ENCODE results near the gene IRF3.

IRF3 gene

GRCh38 chr19:49654581-49654980 is 11.1 kb downstream of the IRF3 start:
- H3K4me3 ChIP-seq (replicated peaks; ENCODE audit: low read depth, low read length), result no peak overlapping the region
- TF ChIP-seq CTCF (IDR thresholded peaks at IDR 0.05; ENCODE audit: low read length, missing control alignments), result no peak
- no peak for DNase-seq (ENCODE audit: low read depth)

GRCh38 chr19:49653466-49653806 is 12.2 kb downstream of the IRF3 start:
- no peak for TF ChIP-seq CTCF (IDR thresholded peaks at IDR 0.05; ENCODE audit: low read length, missing control alignments)
- no peak for DNase-seq (ENCODE audit: low read depth)
- no peak overlapping the region for H3K4me3 ChIP-seq (replicated peaks; ENCODE audit: low read depth, low read length)

- H3K4me3 ChIP-seq (replicated peaks; ENCODE audit: low read depth, low read length), result no peak overlapping the region
- TF ChIP-seq CTCF (IDR thresholded peaks at IDR 0.05; ENCODE audit: low read length, missing control alignments), result no peak
- no peak for DNase-seq (ENCODE audit: low read depth)
These were observed 12.8 kb downstream of the IRF3 start for GRCh38 chr19:49652551-49653465.

- no peak for DNase-seq (ENCODE audit: low read depth)
- no peak overlapping the region for H3K4me3 ChIP-seq (replicated peaks; ENCODE audit: low read depth, low read length)
- no peak for TF ChIP-seq CTCF (IDR thresholded peaks at IDR 0.05; ENCODE audit: low read length, missing control alignments)
These were observed 13.7 kb downstream of the IRF3 start for GRCh38 chr19:49651820-49652550.

GRCh38 chr19:49651029-49651819 is 14.4 kb downstream of the IRF3 start:
- no peak overlapping the region for H3K4me3 ChIP-seq (replicated peaks; ENCODE audit: low read depth, low read length)
- no peak for DNase-seq (ENCODE audit: low read depth)
- TF ChIP-seq CTCF (IDR thresholded peaks at IDR 0.05; ENCODE audit: low read length, missing control alignments), result no peak

GRCh38 chr19:49646586-49646985 is 19.1 kb downstream of the IRF3 start:
- DNase-seq (ENCODE audit: low read depth), result no peak
- H3K4me3 ChIP-seq (replicated peaks; ENCODE audit: low read depth, low read length), result no peak overlapping the region

More at GRCh38 chr19:49646586-49646985, 19.1 kb downstream of the IRF3 start:
- TF ChIP-seq CTCF (IDR thresholded peaks at IDR 0.05; ENCODE audit: low read length, missing control alignments), result no peak

Data from fibroblast of pulmonary artery (primary cell).